K562 (cell line): ENCODE results near the gene PRRC2A. TPM values are rescaled to one million over a fixed set of nuclear protein-coding genes. Genes with fewer than 3 reads are reported as not detected.

Source experiments
- ATAC-seq: fragments of 200-7000 bp; cut with Tn5 transposase; 3 replicates; pipeline ENCODE4 v1.9.1; 2020; ENCODE audit warnings: moderate library complexity
- BruUV-seq: library from RNA; stranded (reverse); fragments of 400-500 nt; replicated peaks from 2 replicates; lab custom pipeline; 2021; lab: Mats Ljungman, UMichigan
- CTCF ChIA-PET: fragments of 300-600 bp; formaldehyde crosslinking; extraction: SDS; loops from one replicate; lab custom pipeline; 2021; ENCODE audit warnings: low intra/inter-chr PET ratio; lab: Yijun Ruan, JAX
- POLR2A ChIA-PET: fragments of 300-600, 350-650 bp; sonication (Branson Sonifier 250); formaldehyde crosslinking; extraction: SDS; loops from one replicate; lab custom pipeline; 2021; ENCODE audit warnings: antibody characterized with exemption, inconsistent platforms; lab: Yijun Ruan, JAX
- DNase-seq, 4 experiments: peaks; one replicate each; pipeline versions ENCODE4 v3.0.0 to v3.0.0-alpha.2; 2011 to 2018; ENCODE audit warnings: low spot score in 3 of 4, mixed read lengths in 3 of 4; ENCODE audit errors: extremely low read depth in 1 of 4
- FAIRE-seq: peaks from 2 replicates; lab custom pipeline; 2011; peaks lifted over from hg19 to GRCh38; lab: Jason Lieb, UNC
- H2AFZ ChIP-seq: 2 replicates; pipeline ENCODE4 v1.6.0; 2011; ENCODE audit warnings: low read depth, low read length, control low read depth, inconsistent platforms
- H3K27ac ChIP-seq: fragments of 200-600 bp; 3 replicates; pipeline ENCODE4 v1.8.0; 2011; ENCODE audit warnings: low read depth, mild to moderate bottlenecking, control low read depth, inconsistent platforms, low read length, moderate library complexity, mixed read lengths; ENCODE audit errors: extremely low read depth
- H3K27me3 ChIP-seq, 2 experiments: fragments of 300-600 bp in 1 of 2; 2 replicates in 1 of 2; 3 replicates in 1 of 2; pipeline versions ENCODE4 v1.6.0 to v1.8.0; 2011; ENCODE audit warnings: inconsistent platforms in 2 of 2, low read length in 2 of 2, mild to moderate bottlenecking in 1 of 2, mixed read lengths in 1 of 2, moderate library complexity in 1 of 2; ENCODE audit not compliant: control insufficient read depth in 2 of 2, insufficient read depth in 2 of 2
- H3K36me3 ChIP-seq: fragments of 300-600 bp; 3 replicates; pipeline ENCODE4 v1.8.0; 2011; ENCODE audit warnings: mild to moderate bottlenecking, low read length, inconsistent platforms; ENCODE audit not compliant: control insufficient read depth, insufficient read depth
- H3K4me1 ChIP-seq, 2 experiments: fragments of 200-600 bp in 1 of 2; replicated peaks in 1 of 2; 2 replicates in 1 of 2; 3 replicates in 1 of 2; pipeline versions ENCODE4 v1.5.1 to v1.8.0; 2011; ENCODE audit warnings: inconsistent platforms in 2 of 2, low read length in 2 of 2, mild to moderate bottlenecking in 1 of 2, mixed read lengths in 1 of 2, moderate library complexity in 1 of 2; ENCODE audit not compliant: control insufficient read depth in 2 of 2, insufficient read depth in 2 of 2
- H3K4me2 ChIP-seq: 2 replicates; pipeline ENCODE4 v1.6.1; 2011; ENCODE audit warnings: low read length, control low read depth, inconsistent platforms, mixed read lengths; ENCODE audit not compliant: insufficient read depth
- H3K4me3 ChIP-seq: fragments of 200-600 bp; sonication (generic), shearing (Covaris generic); 2 replicates; pipeline ENCODE4 v1.5.1; 2016; ENCODE audit warnings: control low read depth, inconsistent platforms
- H3K79me2 ChIP-seq: fragments of 200-600 bp; 3 replicates; pipeline ENCODE4 v1.8.0; 2011; ENCODE audit warnings: low read length, inconsistent platforms; ENCODE audit not compliant: control insufficient read depth, insufficient read depth
- H3K9ac ChIP-seq, 2 experiments: 2 replicates each; pipeline versions ENCODE4 v1.6.0 to v1.6.1; 2011; ENCODE audit warnings: low read depth in 2 of 2, low read length in 2 of 2, control low read depth in 1 of 2, inconsistent platforms in 1 of 2, mild to moderate bottlenecking in 1 of 2, mixed read lengths in 1 of 2; ENCODE audit not compliant: insufficient read depth in 1 of 2
- H3K9me1 ChIP-seq: one replicate; pipeline ENCODE4 v1.6.0; 2011; ENCODE audit warnings: inconsistent platforms, mild to moderate bottlenecking, low read length, moderate library complexity; ENCODE audit not compliant: control insufficient read depth, insufficient read depth
- H3K9me3 ChIP-seq: replicated peaks from 2 replicates; pipeline ENCODE4 v1.5.1; 2011; ENCODE audit warnings: low read depth, low read length, inconsistent platforms; ENCODE audit not compliant: control insufficient read depth, insufficient read depth
- H4K20me1 ChIP-seq: replicated peaks from 2 replicates; pipeline ENCODE4 v1.6.1; 2011; ENCODE audit warnings: low read length, inconsistent platforms, mixed read lengths; ENCODE audit not compliant: control insufficient read depth, insufficient read depth
- CLOCK ChIP-seq: fragments of 250-450 bp; sonication (Bioruptor Pico); IDR thresholded peaks from 2 replicates; pipeline ENCODE4 v1.4.0; 2020; ENCODE audit warnings: mild to moderate bottlenecking, moderate library complexity, borderline replicate concordance
- E2F8 ChIP-seq: fragments of 450-650 bp; IDR thresholded peaks from 2 replicates; pipeline ENCODE4 v1.7.1; 2018; ENCODE audit warnings: mild to moderate bottlenecking, low read depth; ENCODE audit not compliant: partially characterized antibody
- PRMT5 ChIP-seq: sonication (generic); formaldehyde crosslinking; IDR thresholded peaks from 2 replicates; pipeline ENCODE4 v1.5.0; 2020; ENCODE audit warnings: missing genetic modification reagents
- RBM25 ChIP-seq: fragments of 200-400 bp; formaldehyde crosslinking; IDR thresholded peaks from 2 replicates; pipeline ENCODE4 v1.6.1; 2018; ENCODE audit warnings: low read length, low read depth, moderate library complexity; ENCODE audit not compliant: severe bottlenecking
- SMARCC2 ChIP-seq: fragments of 450-650 bp; IDR thresholded peaks from 2 replicates; pipeline ENCODE4 v1.6.1; 2017; ENCODE audit warnings: antibody characterized with exemption, moderate library complexity, mild to moderate bottlenecking, low read depth
- TSC22D4 ChIP-seq: fragments of 450-650 bp; IDR thresholded peaks from 2 replicates; pipeline ENCODE4 v1.6.1; 2016; ENCODE audit warnings: missing genetic modification characterization, missing biosample characterization, control low read depth
- ZBTB17 ChIP-seq: fragments of 450-650 bp; formaldehyde crosslinking; IDR thresholded peaks from 2 replicates; pipeline ENCODE4 v1.4.0; 2020; ENCODE audit warnings: mild to moderate bottlenecking
- ZNF263 ChIP-seq: sonication (generic); formaldehyde crosslinking; IDR thresholded peaks from 2 replicates; pipeline ENCODE4 v1.8.0; 2022; ENCODE audit warnings: mild to moderate bottlenecking, missing genetic modification reagents, borderline replicate concordance
- whole genome bisulfite sequencing: fragments of 100-300 bp; shearing (Covaris generic); methylation state at CpG from one replicate; pipeline ENCODE4 v1.1.6; 2016; ENCODE audit warnings: low coverage, mixed read lengths; ENCODE audit not compliant: insufficient coverage; ENCODE audit errors: missing lambda C conversion rate; 5-methylcytosine and 5-hydroxymethylcytosine counted together
- in situ Hi-C: fragments of 300-500 bp; cut with MboI; formaldehyde crosslinking; loops from 4 replicates; pipeline ENCODE4 v1.15.0; 2018; ENCODE audit warnings: inconsistent platforms, mixed read lengths
- intact Hi-C: fragments of 100-400 bp; cut with micrococcal nuclease; formaldehyde crosslinking; loops from 2 replicates; pipeline ENCODE4 v1.14.2; 2022
- polyA plus RNA-seq, 8 experiments: library from polyadenylated mRNA; depleted of rRNA in 4 of 8; stranded (reverse) in 5 of 8; unstranded in 3 of 8; fragments of >200 nt; fragmentation: Nextera tagmentation in 2 of 8; fragmentation: Illumina TruSeq in 1 of 8; extraction: Ambion mirVana in 2 of 8; extraction: Trizol in 1 of 8; gene quantifications; 2 replicates each; pipeline versions ENCODE4 v1.2.1 to v1.2.3, GENCODE V29; 2011 to 2014; ENCODE audit warnings: inconsistent platforms in 1 of 8, missing spikeins in 1 of 8
- total RNA-seq, 7 experiments: library from RNA; depleted of rRNA in 6 of 7; stranded (reverse); fragments of >200 nt in 6 of 7; fragmentation: Illumina TruSeq in 2 of 7; extraction: Trizol in 2 of 7; gene quantifications; 2 replicates each; pipeline versions ENCODE4 v1.2.1 to v1.2.3, GENCODE V29; 2011 to 2021; ENCODE audit warnings: low replicate concordance in 1 of 7

Gene PRRC2A
- total and polyA plus RNA-seq, 9 of the 15 experiments (the other 6 are each of a cell fraction or from before 2014, with no cell fraction given): 1.0 to 332 (median 63.0) TPM

- ChIA-PET CTCF (interaction anchor here (0.7 to 1.0 kb wide), 3 partner anchors 16 to 22 kb away, joined by 3 to 7 read pairs (median 4); no protein-coding TSS in a partner anchor), POLR2A (interaction anchor here (0.6 to 3.3 kb wide), 11 partner anchors 12 to 257 kb away, joined by 3 to 20 read pairs (median 4); partner anchors contain the start of gene DDX39B)
Observed at GRCh38 chr6:31581434-31582229, 38.9 kb upstream of the PRRC2A start.

GRCh38 chr6:31582230-31582643 lies 38.3 kb upstream of the PRRC2A start, which contains the start of gene LTB:
Gene LTB, minus strand, starts transcription at chr6:31582424. Its CDS starts 7 bp downstream, at chr6:31582417.
- H3K79me2 ChIP-seq: no peaks in the 10 kb centered on the region
- H3K36me3 ChIP-seq: no peaks in the 10 kb centered on the region
- peak within 1 kb of the TSS; percentile 45; the same call in 1 of the 3 replicates for H3K27ac ChIP-seq
- H3K4me2 ChIP-seq: peak within 1 kb of the TSS; percentile 91
- H3K4me1 ChIP-seq: peaks cover 17 to 29% of the 10 kb centered on the region in 2 experiments
- in situ Hi-C loops (no loop called here), intact Hi-C loops (loop anchor here (10.0 kb wide), 1 partner anchor 387 kb away; no protein-coding TSS in a partner anchor)
- ChIA-PET POLR2A (interaction anchor here (0.6 to 3.1 kb wide), 12 partner anchors 8 to 700 kb away, joined by 3 to 20 read pairs (median 4); partner anchors contain the start of genes DDX39B and TNF), CTCF (no interaction called here)
- FAIRE-seq (no peak), DNase-seq (no peak), ATAC-seq (no peak)
- peak within 1 kb of the TSS; percentile 75 to 97 for H3K9ac ChIP-seq
- BruUV-seq: no TSS peak
- 60% methylated on average over 3 of the region's 3 CpGs for WGBS
- no peaks in the 10 kb centered on the region for H4K20me1 ChIP-seq
- H3K9me3 ChIP-seq: no peaks in the 10 kb centered on the region
- no peaks in the 10 kb centered on the region for H3K27me3 ChIP-seq
- H2AFZ ChIP-seq: peak within 1 kb of the TSS; percentile 97
- H3K9me1 ChIP-seq: no peaks in the 10 kb centered on the region
- peak within 1 kb of the TSS; percentile 62 for H3K4me3 ChIP-seq
- no peak for TF ChIP-seq E2F8
- no peak for TF ChIP-seq CLOCK (CRISPR knock-in tag)
- peak; percentile 53; the same call in 1 of the 2 replicates for TF ChIP-seq ZNF263 (CRISPR knock-in tag)
- no peak for TF ChIP-seq SMARCC2

More at GRCh38 chr6:31581434-31582229, 38.9 kb upstream of the PRRC2A start:
- peak; percentile 10 for ATAC-seq
- Histone ChIP-seq H3K36me3 (no peaks in the 10 kb centered on the region), H3K9ac (peak overlapping the region; percentile 75 to 97), H3K4me3 (peak overlapping the region; percentile 62), H3K79me2 (no peaks in the 10 kb centered on the region), H3K27me3 (no peaks in the 10 kb centered on the region), H3K9me3 (no peaks in the 10 kb centered on the region), H2AFZ (peak overlapping the region; percentile 97), H3K9me1 (no peaks in the 10 kb centered on the region), H4K20me1 (no peaks in the 10 kb centered on the region), H3K27ac (peak overlapping the region; percentile 45; the same call in 1 of the 3 replicates), H3K4me2 (peak overlapping the region; percentile 91), H3K4me1 (peaks cover 10 to 31% of the 10 kb centered on the region in 2 experiments)
- WGBS: 39% methylated on average over 21 of the region's 21 CpGs
- BruUV-seq: TSS peak; percentile 79
- no peak for DNase-seq
- in situ Hi-C loops: no loop called here
- intact Hi-C loops: loop anchor here (2.0 to 10.0 kb wide), 2 partner anchors 35 to 387 kb away; partner anchors contain the start of genes ATP6V1G2 and NFKBIL1
- TF ChIP-seq ZBTB17 (CRISPR knock-in tag) (peak; percentile 5; the same call in 1 of the 2 replicates), PRMT5 (0 out of 2 replicates have a peak, but pooled peaks have one; percentile 57), ZNF263 (CRISPR knock-in tag) (peak; percentile 34; the same call in 1 of the 2 replicates), TSC22D4 (tag) (no peak), RBM25 (no peak)
- FAIRE-seq: no peak
